Stimulated activated CD4-positive, alpha-beta T cell treated with anti-CD3 and anti-CD28 coated beads, Interleukin-1b, Interleukin-23, amount 100 ng/mL, for 48 hours (primary cell): ENCODE measurements around the gene GPER1.
"Not testable (repeated sequence)": the region's sequence is repeated elsewhere in the genome, so short reads cannot be mapped to it uniquely, and the experiment has no call there.

Experiments
- DNase-seq: peaks from one replicate; pipeline ENCODE4 v3.0.0-alpha.2; 2020

GPER1 gene

DNA sequence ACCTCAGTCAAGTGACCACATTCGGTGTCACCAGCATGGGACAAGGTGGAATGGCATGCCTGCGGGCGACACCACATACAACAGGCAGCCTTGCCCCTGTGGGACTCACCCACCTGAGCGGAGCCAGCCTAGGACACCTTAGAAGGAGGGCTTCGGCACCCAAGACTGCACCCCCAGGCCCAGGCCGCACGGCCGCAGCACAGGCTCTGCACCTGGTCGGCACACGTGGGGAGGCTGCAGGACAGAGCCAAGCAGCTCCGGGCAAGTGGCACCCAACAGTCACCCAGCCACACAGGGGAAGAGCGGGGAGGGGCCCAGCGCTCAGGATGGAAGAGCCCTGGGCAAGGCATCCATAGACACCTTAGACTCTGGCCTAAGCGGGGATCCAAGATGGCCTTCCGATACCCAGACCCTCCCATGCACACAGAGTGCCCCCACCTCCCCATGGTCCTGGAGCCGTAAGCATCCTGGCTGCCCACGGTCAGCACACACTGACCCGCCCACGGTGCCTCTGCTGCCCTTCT is 16.1 kb upstream of the GPER1 start:
- no peak for DNase-seq

DNA sequence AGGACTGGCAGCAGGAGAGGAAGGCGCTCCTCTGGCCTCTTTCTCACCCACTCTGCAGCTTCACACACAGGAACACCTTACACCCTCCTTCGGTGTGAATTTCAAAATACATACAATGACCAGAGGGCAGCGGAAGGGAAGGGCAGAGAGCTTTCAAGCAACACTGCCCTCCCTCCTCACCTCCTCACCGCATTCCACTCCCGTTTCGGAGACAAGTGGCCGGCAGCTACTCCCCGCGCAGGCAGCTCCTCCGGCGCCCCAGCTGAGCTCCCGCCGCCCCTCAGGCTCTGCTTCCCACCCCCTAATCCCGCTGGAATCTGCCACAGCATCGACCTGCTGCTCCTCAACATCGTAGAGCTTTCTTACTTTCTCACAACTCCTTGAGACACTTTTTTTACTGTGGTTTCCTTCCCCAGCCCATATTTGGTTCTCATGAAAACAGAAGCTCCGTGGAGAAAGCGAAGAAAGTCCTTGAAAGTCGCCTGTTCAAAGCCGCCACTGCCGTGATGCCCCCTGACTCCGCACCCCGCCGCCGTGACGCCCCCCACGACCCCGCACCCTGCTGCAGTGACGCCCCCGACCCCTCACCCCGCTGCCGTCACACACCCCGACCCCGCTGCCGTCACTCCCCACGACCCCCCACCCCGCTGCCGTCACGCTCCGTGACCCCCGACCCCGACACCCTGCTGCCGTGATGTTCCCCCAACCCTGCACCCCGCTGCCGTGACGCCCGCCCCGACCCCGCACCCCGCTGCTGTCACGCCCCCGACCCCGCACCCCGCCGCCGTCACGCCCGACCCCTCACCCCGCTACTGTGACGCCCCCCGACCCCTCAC is 14.6 kb upstream of the GPER1 start:
- DNase-seq: no peak

DNA sequence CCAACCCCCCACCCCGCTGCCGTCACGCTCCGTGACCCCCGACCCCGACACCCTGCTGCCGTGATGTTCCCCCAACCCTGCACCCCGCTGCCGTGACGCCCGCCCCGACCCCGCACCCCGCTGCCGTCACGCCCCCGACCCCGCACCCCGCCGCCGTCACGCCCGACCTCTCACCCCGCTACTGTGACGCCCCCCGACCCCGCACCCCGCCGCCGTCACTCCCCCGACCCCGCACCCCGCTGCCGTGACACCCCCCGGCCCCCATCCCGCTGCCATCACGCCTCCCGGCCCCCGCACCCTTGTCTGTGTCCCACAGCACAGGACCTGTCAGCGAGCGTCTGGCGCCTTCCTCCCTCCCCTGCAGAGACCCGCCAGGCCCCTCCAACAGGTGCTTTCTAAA is 13.9 kb upstream of the GPER1 start:
- not testable (repeated sequence) for DNase-seq

DNA sequence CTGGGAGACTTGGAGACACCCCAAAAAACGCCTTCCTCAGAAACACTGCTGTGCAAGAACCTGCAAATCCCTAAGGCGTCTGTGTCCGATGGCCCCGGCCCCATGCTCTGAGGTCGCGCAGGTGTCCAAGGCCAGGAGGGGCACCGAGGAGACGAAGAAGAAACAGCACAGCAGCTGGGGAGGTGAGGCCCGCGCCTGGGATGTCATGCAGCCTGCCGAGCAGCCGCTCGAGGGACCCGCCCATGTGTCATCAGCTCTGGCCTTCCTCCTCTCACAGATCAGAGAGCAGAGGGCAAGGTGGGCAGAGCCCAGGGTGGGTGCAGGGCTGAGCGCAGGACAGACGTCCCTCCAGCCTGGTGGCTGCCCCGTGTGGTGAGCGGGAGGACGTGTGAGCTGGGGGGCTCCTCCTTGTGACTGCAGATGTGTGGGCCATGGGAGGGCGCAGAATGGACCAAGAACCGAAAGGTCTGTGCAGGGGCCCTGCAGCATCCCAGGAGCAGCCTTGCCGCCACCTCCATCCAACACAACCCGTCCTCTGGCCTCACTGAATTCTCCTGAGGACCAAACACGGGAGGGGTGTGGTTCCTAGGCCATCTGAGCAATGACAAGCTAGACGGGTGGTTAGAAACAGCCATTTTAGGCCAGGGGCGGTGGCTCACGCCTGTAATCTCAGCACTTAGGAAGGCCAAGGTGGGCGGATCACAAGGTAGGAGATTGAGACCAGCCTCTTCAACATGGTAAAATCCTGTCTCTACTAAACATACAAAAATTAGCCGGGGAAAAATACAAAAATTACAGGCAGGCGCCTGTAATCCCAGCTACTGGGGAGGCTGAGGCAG is 13.1 kb upstream of the GPER1 start:
- no peak for DNase-seq

DNA sequence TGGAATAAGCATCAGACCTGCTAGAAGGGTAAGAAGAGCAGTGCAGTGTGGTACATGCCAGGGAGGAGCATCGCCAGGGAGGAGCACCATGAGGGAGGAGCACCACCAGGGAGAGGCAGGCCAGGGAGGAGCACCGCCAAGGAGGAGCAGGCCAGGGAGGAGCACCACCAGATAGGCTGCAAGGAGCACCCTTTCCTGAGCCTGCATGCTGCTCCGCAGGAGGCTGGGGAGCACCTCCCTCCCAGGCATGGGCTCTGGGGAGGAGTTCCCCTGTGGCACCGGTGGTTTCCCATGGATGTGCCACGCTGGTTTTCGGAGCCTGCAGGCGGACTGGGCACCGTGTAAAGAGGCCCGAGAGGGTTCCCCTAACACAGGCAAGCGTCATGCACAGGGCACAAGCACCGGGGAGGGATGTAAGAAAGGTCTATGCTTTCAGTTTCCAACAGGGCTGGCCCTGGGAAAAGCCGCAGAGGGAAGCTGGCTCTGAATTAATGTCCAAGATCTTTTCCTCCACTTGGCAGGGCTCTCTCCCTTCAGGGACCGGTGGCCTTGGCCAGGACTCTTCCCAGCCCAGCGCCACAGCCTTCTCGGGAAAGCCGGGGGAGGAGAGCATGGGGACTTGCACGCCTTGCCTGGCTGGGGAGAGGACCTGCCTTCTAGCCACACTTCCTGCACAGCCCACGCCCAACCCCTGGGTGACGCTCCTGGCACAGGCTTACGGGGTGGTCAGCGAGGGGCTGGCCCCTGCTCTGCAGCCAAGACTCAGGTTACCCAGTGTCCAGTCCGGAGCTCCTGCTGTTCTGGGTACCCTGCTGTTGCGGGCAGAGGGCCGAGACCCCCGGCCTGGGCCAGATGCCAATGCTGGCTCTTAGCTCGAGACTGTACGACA is 11.5 kb upstream of the GPER1 start:
- no peak for DNase-seq

DNA sequence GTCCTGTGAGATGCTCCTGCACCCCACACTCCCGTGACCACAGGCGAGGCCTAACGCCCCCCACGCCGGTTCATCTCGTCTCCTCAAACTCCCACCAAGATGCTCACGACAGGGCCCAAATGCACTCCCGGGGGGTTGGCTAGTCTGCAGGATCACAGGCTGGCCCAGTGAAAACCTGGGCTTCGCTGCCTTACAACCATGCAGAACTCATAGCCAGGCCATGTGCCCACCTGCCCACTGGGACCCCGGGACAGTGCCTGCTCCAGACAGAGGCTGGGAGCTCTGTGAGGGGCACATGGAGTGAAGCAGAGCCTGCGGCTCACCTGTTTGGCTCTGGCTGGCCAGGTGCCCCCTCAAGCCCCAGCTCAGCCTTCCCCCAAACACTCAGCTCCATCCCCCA is 9.4 kb upstream of the GPER1 start:
- DNase-seq: no peak

DNA sequence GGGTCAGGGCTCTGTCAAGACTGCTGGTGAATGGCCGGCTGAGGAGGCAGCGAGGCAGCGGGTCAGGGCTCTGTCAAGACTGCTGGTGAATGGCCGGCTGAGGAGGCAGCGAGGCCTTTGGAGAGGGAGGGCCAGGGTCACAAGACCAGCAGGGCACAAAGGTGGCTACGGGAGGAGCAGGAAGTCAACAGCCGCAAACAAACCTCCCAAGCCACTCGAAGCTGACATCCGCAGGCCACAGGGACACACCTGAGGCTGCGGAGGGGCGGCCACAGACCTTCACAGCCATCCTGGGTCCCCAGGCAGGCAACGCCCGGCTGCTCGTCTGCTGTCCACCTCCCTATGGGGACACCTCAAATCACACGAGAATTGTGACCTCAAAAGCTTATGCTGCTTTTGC is 8.9 kb upstream of the GPER1 start:
- DNase-seq: no peak

DNA sequence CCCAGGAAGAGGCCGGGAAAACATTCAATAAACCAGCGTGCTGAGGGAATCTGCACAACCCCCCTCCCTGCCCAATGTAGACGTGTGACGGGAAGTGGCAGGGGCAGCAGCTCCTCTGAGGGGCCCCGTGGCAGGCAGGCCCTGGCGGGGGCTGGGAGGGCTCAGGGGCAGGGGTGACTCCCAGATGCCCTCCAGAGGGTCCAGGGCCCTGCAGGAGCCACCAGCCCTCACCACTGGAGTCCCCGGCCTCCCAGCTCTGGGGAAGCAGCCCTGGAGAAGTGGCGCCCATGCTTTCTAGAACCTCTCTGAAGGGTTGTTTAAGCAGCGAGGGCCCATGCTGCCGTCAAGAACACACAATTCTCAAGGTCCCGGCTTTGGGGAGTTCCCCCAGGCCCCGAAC is 8.4 kb upstream of the GPER1 start:
- DNase-seq: no peak

DNA sequence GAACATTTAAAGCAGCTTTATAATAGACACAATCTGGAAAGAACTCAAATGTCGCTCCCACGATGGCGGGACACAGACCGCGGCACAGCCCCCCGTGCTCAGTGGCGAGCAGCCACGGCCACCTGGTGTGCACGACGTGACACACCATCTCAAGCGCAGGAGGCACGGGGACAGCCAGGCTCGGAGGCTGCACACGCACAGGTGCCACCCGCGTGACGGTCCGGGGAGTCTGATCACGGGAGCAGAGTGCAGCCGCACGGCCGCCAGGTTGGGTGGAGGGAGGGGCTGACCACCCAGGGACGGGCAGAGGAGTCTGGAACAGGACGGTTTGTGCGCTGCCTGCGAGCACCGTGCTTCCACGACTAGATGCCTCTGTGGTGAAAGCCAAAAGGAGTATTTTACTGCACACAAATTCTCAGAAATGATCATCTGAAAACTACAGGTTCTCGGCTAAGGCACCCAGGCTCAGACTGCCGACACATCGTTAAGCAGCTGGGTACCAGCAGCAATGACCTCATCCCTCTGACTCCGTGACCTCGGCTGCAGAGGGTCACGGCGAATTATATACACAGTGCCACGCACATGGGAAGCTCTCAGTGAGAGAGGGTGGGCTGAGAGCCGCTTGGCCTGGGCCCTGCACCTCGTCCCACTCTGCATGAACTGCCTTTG is 7.5 kb upstream of the GPER1 start:
- DNase-seq: no peak

DNA sequence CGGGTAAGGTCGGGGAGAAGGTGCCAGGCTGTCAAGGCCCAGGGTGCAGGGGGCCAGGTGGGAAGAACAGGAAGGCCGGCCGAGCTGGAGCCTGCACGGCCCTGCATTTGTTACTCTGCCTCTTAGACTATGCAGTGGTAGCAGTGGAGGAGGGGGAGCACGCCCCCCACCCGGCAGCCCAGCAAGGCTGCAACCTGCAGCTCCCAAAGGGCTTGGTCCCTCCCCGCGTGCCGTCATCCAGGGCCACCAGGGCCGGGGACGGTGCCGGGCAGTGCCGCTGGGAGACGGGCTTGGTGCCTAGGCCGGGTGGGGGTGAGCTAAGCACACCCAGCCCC is 7.0 kb upstream of the GPER1 start:
- no peak for DNase-seq

DNA sequence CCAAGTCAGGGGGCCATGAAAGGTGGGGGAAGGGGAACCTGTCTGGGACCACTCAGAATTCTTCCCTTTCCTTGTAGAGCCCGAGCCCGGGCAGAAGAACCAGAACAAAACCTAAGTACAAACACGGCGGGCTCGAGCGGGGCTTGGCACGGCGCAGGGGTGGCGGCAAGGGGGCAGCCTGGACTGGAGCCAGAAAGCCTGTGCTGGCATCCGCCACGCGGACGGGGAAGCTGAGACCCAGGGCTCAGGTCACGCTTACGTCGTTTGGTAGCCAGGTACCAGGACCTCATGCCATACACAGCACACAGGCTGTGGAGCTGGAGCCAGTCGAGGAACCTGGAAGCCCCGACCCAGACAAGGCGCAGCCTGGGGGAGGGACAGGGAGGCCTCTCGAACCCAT is 6.6 kb upstream of the GPER1 start:
- no peak for DNase-seq

DNA sequence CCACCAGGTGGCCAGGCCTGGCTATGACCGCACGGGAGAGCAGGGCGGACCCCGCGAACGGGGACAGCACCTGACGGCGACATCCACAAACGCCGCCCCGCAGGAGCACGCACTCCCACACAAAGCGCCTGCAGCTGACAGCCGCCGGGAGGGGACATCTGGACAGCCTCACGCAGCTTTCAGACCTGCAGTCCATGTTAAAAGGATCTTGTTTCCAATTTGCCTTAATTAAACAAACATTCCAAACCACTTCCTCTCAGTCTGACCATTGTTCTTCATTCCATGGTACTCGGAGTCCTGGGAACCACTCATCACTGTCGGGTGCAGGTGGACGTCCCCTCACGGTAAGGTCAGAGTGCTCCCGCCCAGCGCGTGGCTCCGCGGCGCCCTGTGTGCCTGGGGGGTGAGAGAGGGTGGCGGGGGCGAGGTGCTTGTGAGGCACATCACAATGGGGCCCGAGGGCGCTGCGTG is 5.9 kb upstream of the GPER1 start:
- DNase-seq: no peak

DNA sequence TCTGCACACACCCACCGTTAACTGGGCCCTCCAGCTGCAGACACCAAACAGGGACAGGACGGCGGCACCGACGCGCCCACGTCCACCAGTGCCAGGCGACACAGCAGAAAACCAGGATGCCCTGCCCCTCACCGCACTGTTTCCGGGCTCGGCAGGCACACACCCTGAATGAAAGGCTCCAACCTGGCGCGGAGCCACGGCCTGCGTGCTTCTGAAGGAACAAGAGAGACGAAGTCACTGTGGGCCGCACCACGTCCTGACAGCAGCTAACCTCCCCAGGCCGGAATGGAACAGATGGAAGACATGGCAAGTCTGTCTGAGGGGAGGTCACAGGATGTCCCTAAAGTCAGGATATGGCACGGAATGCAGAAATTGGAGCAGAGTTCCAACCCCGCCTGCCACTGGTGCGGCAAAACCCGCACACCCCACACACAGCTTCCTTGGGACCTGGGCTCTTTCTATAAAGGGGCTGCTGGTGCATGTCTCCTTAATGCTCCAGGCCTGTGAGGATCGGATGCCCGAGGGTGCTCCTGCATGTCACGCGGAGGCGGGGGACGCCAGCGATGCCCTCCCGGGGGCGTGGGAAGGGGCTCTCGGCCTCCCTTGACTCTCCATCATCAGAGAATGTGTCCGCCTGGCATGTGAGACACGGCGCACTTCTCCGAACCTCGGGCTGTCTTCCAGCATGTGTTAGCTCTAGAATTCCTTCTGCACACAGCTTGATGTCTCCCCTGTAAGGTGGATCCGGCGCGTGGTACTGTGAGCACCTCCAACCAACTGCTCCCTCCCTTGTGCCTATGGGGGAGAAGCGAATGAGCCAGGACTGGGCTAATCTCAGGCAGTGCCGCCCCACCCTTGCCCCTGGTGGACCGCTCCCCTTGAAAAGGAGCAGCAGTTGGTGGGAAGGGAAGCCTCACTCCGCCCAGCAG is 3.9 kb upstream of the GPER1 start:
- DNase-seq: no peak

DNA sequence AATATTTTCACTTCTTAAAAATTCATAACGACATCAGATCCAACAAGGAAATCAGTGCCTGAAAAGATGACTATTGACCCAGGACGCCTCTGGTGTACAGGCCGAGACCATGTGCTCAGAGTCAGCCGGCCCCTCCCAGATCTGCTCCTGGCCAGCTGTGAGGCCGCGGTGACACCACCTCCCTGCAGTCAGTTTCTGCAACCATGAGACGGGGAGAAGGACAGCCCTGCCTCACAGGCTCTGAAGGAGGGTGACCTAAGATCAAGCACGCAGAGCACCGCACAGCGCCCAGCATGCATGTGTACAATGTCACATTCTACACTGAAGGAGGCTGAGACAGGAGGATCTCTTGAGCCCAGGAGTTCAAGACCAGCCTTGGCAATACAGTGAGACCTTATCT is 2.6 kb upstream of the GPER1 start:
- no peak for DNase-seq

DNA sequence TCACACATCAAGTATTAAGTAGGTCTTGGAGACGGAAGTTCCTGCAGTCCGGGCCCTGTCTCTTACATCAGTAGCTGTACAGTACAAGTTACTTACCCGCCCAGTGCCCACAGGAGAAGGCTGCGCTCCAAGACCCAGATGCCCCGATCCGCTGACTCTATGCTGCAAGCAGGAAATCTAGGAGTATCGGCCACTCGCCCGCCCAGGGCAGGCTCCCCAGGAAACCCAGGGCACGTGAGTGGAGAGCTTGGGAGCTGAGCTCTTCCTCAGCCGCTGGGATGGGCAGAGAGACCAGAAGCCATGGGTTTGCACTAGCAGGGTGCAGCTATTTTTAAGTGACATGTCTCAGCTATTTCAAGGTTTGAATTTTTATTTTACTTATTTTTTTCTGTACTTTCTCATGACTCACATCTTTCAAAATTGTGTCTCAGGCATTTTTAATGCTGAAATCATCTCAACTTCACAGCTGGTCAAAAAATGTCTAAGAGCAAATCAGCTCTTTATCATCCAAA is 1.9 kb upstream of the GPER1 start:
- no peak for DNase-seq

DNA sequence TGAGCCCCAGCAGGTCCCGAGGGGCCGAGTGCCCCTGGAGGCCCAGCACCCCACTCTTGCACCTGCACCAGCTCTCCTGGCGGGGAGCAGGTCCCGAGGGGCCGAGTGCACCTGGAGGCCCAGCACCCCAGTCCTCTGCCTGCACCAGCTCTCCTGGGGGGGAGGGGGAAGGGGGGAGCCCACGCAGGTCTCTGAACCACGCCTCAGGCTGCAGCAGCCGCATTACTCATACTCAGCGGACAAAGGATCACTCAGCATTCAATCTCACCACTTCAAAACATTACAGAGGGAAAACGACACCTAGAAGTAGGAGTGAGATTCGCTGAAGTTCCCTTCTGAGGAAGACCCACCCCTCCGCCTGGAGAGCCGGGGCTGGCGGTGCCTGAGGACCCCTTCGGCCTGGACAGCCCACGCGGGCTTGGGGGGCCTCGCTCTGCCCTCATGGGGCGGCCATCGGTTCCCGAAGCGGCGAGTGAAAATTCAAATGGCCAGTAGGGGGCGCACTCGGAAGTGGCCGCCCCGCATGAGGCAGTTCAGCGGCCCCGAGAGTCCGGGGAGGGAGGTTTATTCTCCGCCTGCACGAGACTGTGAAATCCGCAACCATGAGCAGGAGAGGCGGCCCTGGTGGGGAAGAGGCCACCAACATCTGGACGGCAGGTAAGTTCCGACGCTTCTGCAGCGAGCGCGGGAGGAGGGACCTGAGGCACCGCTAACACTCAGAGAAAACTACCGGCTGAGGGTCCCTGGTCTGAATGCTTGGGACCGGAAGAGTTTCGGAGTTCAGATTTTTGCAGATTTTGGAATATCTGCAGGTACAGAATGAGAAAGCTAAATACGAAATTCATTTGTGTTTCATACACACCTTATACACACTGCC is 1.1 kb upstream of the GPER1 start:
- DNase-seq: peak; percentile 70

DNA sequence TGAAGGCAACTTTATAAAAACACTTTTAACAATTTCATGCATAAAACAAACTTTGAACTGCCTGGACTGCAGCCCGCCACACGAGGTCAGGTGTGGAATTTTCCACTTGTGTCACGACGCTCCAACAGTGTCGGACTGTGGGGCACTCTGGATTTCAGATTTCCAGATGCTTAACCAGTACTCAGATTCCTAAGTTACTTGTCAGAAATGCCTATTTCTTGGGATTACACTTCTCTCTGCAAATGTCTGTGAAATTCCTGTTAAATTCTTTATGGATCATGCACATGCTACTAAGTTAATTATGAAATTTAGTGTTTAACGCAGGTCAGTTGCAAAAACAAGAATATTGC is 473 bp upstream of the GPER1 start:
- no peak for DNase-seq

DNA sequence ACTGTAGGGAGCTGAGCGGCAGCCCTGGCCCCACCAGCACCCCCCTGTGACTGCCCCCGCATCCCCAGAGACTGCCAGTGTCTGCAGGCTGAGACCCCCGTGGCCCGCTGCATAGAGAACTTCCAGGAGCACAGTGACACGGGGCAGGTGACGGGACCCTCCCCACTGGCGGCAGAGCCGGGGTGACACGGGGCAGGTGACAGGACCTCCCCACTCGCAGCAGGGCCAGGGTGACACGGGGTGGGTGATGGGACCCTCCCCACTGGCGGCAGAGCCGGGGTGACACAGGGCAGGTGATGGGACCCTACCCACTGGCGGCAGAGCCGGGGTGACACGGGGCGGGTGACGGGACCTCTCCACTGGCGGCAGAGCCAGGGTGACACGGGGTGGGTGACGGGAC is 2.3 kb downstream of the GPER1 start:
- DNase-seq: no peak

DNA sequence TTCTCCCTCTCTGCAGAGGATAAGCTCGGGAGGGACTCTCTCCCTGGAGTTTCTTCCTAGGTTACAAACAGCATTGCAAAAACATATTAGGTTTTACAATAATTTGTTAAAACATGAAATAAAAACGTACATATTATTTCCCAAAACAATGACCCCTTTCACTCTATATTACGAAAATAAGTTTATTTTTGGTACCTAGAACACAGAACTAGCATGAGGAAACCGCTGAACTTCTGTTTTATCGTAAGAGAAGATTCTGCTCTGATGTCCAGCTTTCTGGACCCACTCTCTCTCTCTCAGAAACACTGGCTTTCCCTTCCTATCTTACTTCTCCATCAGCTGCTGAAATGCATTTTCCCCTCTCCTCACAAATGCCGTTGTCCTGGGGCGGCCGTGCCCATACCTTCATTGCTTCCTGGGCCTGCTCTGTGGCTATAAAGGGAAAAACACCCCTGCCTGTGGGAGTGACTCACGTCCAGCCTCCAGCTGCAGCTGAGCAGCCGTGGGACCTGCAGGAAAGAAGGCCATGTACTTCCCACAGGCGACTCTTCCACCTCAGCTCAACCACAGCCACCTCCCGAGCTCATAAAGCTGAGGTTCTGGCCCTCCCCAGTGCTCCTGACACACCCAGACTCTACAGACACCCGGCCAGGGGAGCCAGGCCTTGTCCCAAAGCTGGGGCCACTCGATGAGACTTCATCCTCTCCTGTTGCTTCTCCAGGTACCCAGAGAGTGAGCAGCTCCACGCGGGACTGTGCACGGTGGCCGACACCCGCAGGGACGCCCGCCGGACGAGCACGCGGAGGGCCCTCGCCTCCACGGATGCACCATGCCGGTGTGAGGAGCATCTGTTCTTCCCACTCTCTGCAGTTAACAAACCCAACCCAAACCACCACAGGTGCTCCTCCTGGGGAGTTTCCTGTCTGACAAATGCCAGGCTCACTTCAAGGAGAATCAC is 3.1 kb downstream of the GPER1 start:
- DNase-seq: no peak
